Activated CD4-positive, alpha-beta memory T cell treated with anti-CD3 and anti-CD28 coated beads for 36 hours (primary cell): ENCODE data around the gene FGD3. TPM values are rescaled to one million over a fixed set of nuclear protein-coding genes. Genes with fewer than 3 reads are reported as not detected.
A peak's percentile ranks its signal among the peaks of the same experiment; 100 is the strongest.

Experiments
- CTCF ChIA-PET: fragments of 350-600 bp; sonication (Branson Sonifier 250); formaldehyde crosslinking; loops from one replicate; lab custom pipeline; 2021; ENCODE audit warnings: antibody characterized with exemption, inconsistent platforms; lab: Charles Lee
- POLR2A ChIA-PET: fragments of 350-600 bp; sonication (Branson Sonifier 250); formaldehyde crosslinking; loops from one replicate; lab custom pipeline; 2021; ENCODE audit warnings: antibody characterized with exemption; lab: Charles Lee
- DNase-seq: peaks from one replicate; pipeline ENCODE4 v3.0.0-alpha.2; 2020
- H3K27ac Mint-ChIP-seq: one replicate; pipeline ENCODE4 v1.8.0; 2021; ENCODE audit warnings: mixed read lengths
- H3K27me3 Mint-ChIP-seq: one replicate; pipeline ENCODE4 v1.8.0; 2021; ENCODE audit warnings: mixed read lengths
- H3K36me3 Mint-ChIP-seq: one replicate; pipeline ENCODE4 v1.8.0; 2021; ENCODE audit warnings: mixed read lengths
- H3K4me1 Mint-ChIP-seq: one replicate; pipeline ENCODE4 v1.8.0; 2021; ENCODE audit warnings: low read depth, mixed read lengths
- H3K4me3 Mint-ChIP-seq: one replicate; pipeline ENCODE4 v1.8.0; 2021; ENCODE audit warnings: mild to moderate bottlenecking, mixed read lengths
- H3K9me3 Mint-ChIP-seq: one replicate; pipeline ENCODE4 v1.8.0; 2021; ENCODE audit warnings: mixed read lengths
- intact Hi-C: fragments of 100-400 bp; cut with micrococcal nuclease; formaldehyde crosslinking; loops from one replicate; pipeline ENCODE4 v1.15.1; 2023
- total RNA-seq, 2 experiments: library from RNA; stranded (reverse); gene quantifications; one replicate each; pipeline ENCODE4 v1.2.3, GENCODE V29; 2021

Gene FGD3
- total RNA-seq, 2 experiments from 2014 or later, result 41.3 to 47.7 TPM

GRCh38 chr9:92969516-92970466, 22.5 kb downstream of the FGD3 start:
- ChIA-PET CTCF (no interaction called here), POLR2A (no interaction called here)
- intact Hi-C loops, result loop anchor here (1.0 to 5.0 kb wide), 2 partner anchors 11 to 128 kb away; partner anchors contain the start of gene CARD19
- Mint-ChIP-seq H3K27ac (peak overlapping the region; percentile 100), H3K27me3 (no peaks in the 10 kb centered on the region), H3K36me3 (peaks cover 42% of the 10 kb centered on the region), H3K4me3 (peak overlapping the region; percentile 96), H3K4me1 (peaks cover 83% of the 10 kb centered on the region), H3K9me3 (no peaks in the 10 kb centered on the region)
- DNase-seq, result peak; percentile 9

- ChIA-PET CTCF (no interaction called here), POLR2A (no interaction called here)
- Mint-ChIP-seq H3K4me1 (peaks cover 87% of the 10 kb centered on the region), H3K27ac (peak overlapping the region; percentile 100), H3K4me3 (peak overlapping the region; percentile 29), H3K9me3 (no peaks in the 10 kb centered on the region), H3K36me3 (peaks cover 38% of the 10 kb centered on the region), H3K27me3 (no peaks in the 10 kb centered on the region)
- intact Hi-C loops, result loop anchor here (1.0 kb wide), 1 partner anchor 10 kb away; no protein-coding TSS in a partner anchor
- peak; percentile 37 for DNase-seq
Observed at GRCh38 chr9:92970467-92970923, 23.2 kb downstream of the FGD3 start.

- ChIA-PET POLR2A (no interaction called here), CTCF (no interaction called here)
- intact Hi-C loops, result no loop called here
- peak; percentile 10 for DNase-seq
- Mint-ChIP-seq H3K27me3 (no peaks in the 10 kb centered on the region), H3K4me1 (peaks cover 91% of the 10 kb centered on the region), H3K9me3 (no peaks in the 10 kb centered on the region), H3K4me3 (peak overlapping the region; percentile 23), H3K36me3 (peaks cover 34% of the 10 kb centered on the region), H3K27ac (peak overlapping the region; percentile 79)
Observed at GRCh38 chr9:92971121-92971520, 23.8 kb downstream of the FGD3 start.

DNA sequence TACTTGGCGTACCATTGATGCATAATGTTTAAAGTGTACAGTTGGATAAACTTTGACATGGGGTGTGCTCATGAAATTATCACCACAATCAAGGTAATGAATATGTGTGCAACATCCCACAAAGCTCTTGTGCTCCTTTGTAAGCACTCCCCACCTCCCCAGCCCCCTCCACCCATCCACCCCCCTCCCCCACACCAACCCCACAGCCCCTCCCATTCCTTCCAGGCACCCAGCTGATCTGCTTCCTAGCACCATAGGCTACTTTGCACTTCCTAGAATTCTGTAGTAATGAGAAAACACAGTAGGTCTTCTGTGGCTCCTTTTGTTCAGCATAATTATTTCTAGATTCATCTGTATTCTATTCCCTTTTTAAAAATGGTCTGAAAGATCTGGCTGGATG, 24.5 kb downstream of the FGD3 start:
- Mint-ChIP-seq H3K9me3 (no peaks in the 10 kb centered on the region), H3K27ac (peak overlapping the region; percentile 86), H3K36me3 (peaks cover 34% of the 10 kb centered on the region), H3K4me1 (peaks cover 91% of the 10 kb centered on the region), H3K27me3 (no peaks in the 10 kb centered on the region), H3K4me3 (no peak overlapping the region)
- DNase-seq, result no peak
- intact Hi-C loops, result no loop called here
- POLR2A ChIA-PET, result interaction anchor here (1.2 kb wide), 1 partner anchor 8 kb away, joined by 4 read pairs; no protein-coding TSS in a partner anchor
- CTCF ChIA-PET, result interaction anchor here (0.7 kb wide), 1 partner anchor 15 kb away, joined by 3 read pairs; no protein-coding TSS in a partner anchor

DNA sequence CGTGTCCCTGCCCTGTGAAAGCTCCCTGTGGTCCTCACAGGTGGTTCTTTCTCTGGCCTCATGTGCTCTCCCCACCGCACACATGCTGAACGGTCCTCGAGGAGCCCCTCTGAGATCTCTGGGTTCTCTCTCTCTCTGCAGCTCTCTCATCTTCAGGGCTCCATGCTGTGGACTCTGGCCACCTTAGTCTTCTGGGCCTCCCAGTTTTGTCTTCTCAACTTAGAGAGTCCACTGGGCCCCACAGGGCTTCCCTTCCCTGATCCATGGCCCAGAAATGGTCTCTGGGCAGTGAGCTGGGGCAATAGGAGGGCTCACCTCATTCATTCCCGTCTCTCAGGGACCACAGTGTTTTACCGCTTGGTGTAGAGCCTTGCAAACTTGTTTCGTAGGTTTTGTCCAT, 26.4 kb downstream of the FGD3 start:
- ChIA-PET POLR2A (interaction anchor here (1.5 kb wide), 1 partner anchor 8 kb away, joined by 3 read pairs; no protein-coding TSS in a partner anchor), CTCF (interaction anchor here (1.4 kb wide), 1 partner anchor 13 kb away, joined by 5 read pairs; no protein-coding TSS in a partner anchor)
- peak overlapping the region; percentile 86 for H3K27ac Mint-ChIP-seq
- H3K27me3 Mint-ChIP-seq, result no peaks in the 10 kb centered on the region
- intact Hi-C loops, result no loop called here
- H3K9me3 Mint-ChIP-seq, result no peaks in the 10 kb centered on the region
- H3K36me3 Mint-ChIP-seq, result peaks cover 36% of the 10 kb centered on the region
- no peak overlapping the region for H3K4me3 Mint-ChIP-seq
- no peak for DNase-seq
- H3K4me1 Mint-ChIP-seq, result peaks cover 87% of the 10 kb centered on the region

DNA sequence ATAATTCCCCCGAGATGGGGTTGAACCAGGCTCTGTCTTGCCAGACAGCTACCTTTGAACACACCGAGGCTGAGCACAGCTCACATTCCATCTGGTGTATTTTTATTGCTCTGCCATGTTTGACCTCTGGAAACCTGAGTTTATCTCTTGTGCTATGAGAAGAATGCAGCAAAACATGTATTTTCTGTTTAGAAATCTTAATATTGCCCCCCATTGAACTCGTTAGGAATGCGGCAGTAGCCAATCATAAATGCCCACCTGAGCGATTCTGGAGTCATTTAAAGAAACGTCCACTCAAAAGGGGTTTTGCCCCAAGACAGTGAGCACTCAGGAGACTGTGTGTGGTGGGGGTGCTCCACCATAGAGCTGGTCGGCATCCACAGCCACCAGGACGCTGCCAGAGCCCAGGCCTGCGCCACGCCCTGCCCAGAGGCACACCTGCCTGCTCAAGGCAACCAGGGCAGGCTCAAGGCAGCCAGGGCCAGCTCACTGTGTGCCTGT, 26.9 kb downstream of the FGD3 start:
- ChIA-PET POLR2A (interaction anchor here (1.5 kb wide), 1 partner anchor 9 kb away, joined by 3 read pairs; no protein-coding TSS in a partner anchor), CTCF (interaction anchor here (1.4 kb wide), 2 partner anchors 12 to 30 kb away, joined by 5 read pairs; no protein-coding TSS in a partner anchor)
- H3K36me3 Mint-ChIP-seq, result peaks cover 36% of the 10 kb centered on the region
- no peak for DNase-seq
- intact Hi-C loops, result no loop called here
- no peak overlapping the region for H3K4me3 Mint-ChIP-seq
- H3K4me1 Mint-ChIP-seq, result peaks cover 87% of the 10 kb centered on the region
- no peaks in the 10 kb centered on the region for H3K27me3 Mint-ChIP-seq
- peak overlapping the region; percentile 86 for H3K27ac Mint-ChIP-seq
- H3K9me3 Mint-ChIP-seq, result no peaks in the 10 kb centered on the region

GRCh38 chr9:92974761-92975755, 27.7 kb downstream of the FGD3 start:
- intact Hi-C loops, result no loop called here
- DNase-seq, result no peak
- ChIA-PET CTCF (interaction anchor here (1.3 to 1.4 kb wide), 3 partner anchors 11 to 134 kb away, joined by 4 to 5 read pairs (median 5); no protein-coding TSS in a partner anchor), POLR2A (interaction anchor here (1.5 kb wide), 2 partner anchors 10 kb away, joined by 3 read pairs; no protein-coding TSS in a partner anchor)
- H3K4me3 Mint-ChIP-seq, result no peak overlapping the region
- H3K4me1 Mint-ChIP-seq, result peaks cover 87% of the 10 kb centered on the region
- peak overlapping the region; percentile 86 for H3K27ac Mint-ChIP-seq
- H3K36me3 Mint-ChIP-seq, result peaks cover 36% of the 10 kb centered on the region
- H3K27me3 Mint-ChIP-seq, result no peaks in the 10 kb centered on the region
- no peaks in the 10 kb centered on the region for H3K9me3 Mint-ChIP-seq

- intact Hi-C loops, result no loop called here
- no peak for DNase-seq
- H3K4me1 Mint-ChIP-seq, result peaks cover 86% of the 10 kb centered on the region
- no peak overlapping the region for H3K4me3 Mint-ChIP-seq
- H3K36me3 Mint-ChIP-seq, result peaks cover 43% of the 10 kb centered on the region
- H3K9me3 Mint-ChIP-seq, result no peaks in the 10 kb centered on the region
- H3K27ac Mint-ChIP-seq, result peak overlapping the region; percentile 53
- ChIA-PET POLR2A (interaction anchor here (1.5 kb wide), 1 partner anchor 8 kb away, joined by 3 read pairs; no protein-coding TSS in a partner anchor), CTCF (interaction anchor here (1.1 kb wide), 1 partner anchor 131 kb away, joined by 3 read pairs; no protein-coding TSS in a partner anchor)
- no peaks in the 10 kb centered on the region for H3K27me3 Mint-ChIP-seq
Observed at GRCh38 chr9:92976431-92976830, 29.1 kb downstream of the FGD3 start.

DNA sequence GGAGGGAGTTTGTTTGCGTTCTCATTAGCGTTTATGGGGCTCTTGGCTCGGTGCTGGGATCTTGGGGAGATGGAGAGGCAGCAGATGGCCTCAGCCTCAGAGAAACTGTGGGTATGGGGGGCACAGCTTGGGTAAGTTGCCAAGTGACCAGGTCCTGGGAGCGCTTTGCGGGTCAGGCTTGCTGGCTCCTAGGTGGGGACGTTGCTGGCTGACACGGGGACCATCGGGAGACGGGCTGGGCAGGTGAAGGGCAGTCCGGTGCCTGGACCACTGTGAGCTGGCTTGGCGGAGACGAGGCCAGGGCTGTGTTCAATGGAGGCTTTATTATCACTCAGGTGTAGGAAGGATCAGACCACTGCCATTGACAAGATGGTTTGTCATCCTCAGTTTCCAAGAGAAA, 30.0 kb downstream of the FGD3 start:
- ChIA-PET POLR2A (no interaction called here), CTCF (interaction anchor here (1.5 kb wide), 1 partner anchor 10 kb away, joined by 3 read pairs; no protein-coding TSS in a partner anchor)
- Mint-ChIP-seq H3K4me3 (no peak overlapping the region), H3K36me3 (peaks cover 51% of the 10 kb centered on the region), H3K27me3 (no peaks in the 10 kb centered on the region), H3K4me1 (peaks cover 86% of the 10 kb centered on the region), H3K9me3 (peaks cover 4% of the 10 kb centered on the region), H3K27ac (peak overlapping the region; percentile 59)
- no peak for DNase-seq
- intact Hi-C loops, result no loop called here

DNA sequence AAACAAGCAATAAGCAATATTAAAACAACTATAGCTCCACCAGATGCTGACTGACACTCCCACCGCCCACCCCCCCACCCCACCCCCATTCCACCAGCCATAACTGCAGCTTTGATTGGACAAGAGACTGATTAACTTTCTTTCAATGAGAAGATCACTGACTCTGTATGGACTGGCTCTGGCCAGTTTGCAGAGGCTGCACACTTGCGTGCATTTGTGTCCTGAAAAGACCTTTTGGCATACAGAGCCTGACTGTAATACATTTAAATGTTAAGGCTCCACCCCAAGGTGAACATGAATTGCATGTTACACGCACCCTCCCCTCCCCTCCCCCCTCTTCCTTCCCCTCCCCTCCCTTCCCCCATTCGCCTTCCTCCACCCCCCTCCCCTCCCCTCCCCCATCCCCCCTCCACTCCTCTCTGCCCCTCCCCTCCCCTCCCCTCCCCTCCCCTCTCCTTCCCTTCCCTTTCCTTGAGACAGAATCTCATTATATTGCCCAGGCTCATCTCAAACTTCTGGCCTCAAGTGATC, 31.1 kb downstream of the FGD3 start:
- H3K27ac Mint-ChIP-seq, result peak overlapping the region; percentile 90
- intact Hi-C loops, result no loop called here
- no peak for DNase-seq
- no peaks in the 10 kb centered on the region for H3K27me3 Mint-ChIP-seq
- ChIA-PET POLR2A (interaction anchor here (0.6 kb wide), 1 partner anchor 15 kb away, joined by 3 read pairs; no protein-coding TSS in a partner anchor), CTCF (interaction anchor here (0.7 to 2.3 kb wide), 4 partner anchors 9 to 178 kb away, joined by 3 to 8 read pairs (median 4); no protein-coding TSS in a partner anchor)
- peaks cover 55% of the 10 kb centered on the region for H3K36me3 Mint-ChIP-seq
- H3K9me3 Mint-ChIP-seq, result peaks cover 9% of the 10 kb centered on the region
- H3K4me1 Mint-ChIP-seq, result peaks cover 79% of the 10 kb centered on the region
- no peak overlapping the region for H3K4me3 Mint-ChIP-seq
